GM19239 (cell line): ENCODE results near the gene NAA50.

ENCODE experiments used
- DNase-seq: peaks from one replicate; pipeline ENCODE4 v3.0.0; 2011; ENCODE audit warnings: low spot score; ENCODE audit not compliant: insufficient read length
- FAIRE-seq: peaks from 2 replicates; lab custom pipeline; 2011; peaks lifted over from hg19 to GRCh38; lab: Jason Lieb, UNC

NAA50 gene

DNA sequence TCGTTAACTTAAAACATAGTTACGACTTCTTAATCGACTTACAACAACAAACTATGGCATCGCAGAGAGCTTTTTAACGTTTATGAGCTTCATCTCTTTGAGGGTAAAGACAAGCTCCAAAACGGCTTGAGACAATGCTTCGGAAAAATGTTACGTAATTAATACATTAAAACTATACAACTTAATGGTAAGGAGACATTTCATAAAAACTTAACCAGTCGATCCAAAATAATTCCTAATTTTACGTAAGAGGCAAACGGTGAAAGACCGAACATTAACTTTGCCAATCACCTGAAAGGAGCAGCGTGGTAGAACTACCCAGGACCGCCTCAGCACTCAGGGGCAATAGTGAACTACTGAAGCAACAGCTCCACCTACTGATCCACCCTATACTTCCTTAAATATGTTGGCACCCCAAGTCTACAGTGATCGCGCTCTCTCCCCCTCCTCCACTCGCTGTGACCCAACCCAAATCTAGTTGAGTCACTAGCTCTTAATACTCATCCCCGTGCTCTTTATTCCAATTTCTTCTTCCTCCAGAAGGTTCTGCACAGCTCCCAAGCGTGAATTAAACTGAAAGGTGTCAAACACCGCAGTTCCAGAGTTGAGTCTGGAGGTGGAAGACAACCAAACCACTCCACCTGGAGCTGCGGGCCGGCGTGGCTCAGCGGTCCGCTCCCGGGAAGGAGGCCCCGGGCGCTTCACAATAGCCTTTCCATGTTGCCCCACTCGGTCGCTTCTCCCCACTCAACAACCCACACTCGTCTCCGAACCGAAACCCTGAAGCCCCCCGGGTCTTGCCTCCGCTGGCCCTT lies 901 bp downstream of the NAA50 start:
- DNase-seq (peak; percentile 53), FAIRE-seq (peak; percentile 97)

DNA sequence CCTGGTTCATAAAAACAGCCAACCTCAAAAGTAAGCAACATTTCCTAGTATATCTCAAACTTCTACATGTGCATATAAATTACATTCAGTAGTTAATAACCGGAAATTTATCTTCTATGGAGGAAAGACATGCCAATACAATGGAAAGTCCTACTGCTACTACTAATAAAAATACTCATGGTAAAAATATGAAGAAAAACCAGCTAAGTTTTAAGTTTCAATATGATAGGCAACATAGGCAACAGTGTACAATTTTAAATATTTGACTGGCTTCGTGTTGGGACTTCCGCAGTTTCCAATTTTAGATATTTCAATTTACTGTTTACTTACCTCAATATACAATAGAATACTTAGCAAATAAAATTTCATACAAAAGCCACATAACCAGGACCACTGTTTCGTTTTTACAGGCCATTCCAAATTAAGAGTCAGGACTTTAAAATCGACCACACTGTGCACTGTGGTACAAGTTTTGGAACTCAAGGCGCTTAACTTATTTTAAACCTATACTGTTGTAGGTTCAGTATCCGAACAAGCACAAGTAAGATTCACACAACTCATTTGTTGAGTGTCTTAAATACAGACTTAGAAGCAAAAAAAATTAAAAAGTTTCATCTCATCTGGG lies 2.9 kb downstream of the NAA50 start:
- FAIRE-seq (peak; percentile 65), DNase-seq (no peak)

DNA sequence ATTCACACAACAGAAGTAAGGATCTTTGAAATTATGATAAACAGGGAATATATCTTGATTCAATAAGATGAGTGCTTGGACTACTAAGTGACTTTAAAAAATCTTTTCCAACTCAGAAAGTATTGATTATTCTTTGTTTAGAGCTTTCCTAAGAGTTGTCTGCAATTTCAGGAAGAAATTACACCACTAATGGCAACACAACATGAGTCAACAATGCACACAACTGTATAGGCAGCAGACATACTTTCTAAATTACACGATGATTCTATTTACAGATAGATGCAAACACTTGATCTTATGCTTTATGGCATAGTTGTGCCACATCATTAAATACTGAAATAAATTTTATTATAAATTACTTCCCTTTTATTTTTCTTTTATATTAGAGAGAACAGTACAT lies 4.4 kb downstream of the NAA50 start:
- DNase-seq, result no peak
- FAIRE-seq, result no peak

DNA sequence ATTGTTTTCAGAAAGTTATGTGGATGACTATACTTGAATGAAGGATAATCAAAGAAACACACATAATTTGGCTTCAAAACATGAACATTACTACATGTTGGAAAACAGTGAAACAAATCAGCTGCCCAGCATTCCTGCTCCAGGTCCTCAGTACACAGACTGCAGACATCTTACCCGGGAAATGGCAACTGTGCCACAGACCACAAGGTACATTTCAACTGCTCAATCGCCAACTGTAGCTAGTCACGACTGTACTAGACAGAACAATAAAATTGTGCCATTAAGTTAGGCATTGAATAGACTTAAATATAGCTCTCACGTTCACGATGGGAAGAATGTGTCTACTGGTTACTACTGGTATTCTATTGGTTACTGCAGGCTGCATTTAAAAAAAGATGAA lies 5.0 kb downstream of the NAA50 start:
- FAIRE-seq (no peak), DNase-seq (no peak)

DNA sequence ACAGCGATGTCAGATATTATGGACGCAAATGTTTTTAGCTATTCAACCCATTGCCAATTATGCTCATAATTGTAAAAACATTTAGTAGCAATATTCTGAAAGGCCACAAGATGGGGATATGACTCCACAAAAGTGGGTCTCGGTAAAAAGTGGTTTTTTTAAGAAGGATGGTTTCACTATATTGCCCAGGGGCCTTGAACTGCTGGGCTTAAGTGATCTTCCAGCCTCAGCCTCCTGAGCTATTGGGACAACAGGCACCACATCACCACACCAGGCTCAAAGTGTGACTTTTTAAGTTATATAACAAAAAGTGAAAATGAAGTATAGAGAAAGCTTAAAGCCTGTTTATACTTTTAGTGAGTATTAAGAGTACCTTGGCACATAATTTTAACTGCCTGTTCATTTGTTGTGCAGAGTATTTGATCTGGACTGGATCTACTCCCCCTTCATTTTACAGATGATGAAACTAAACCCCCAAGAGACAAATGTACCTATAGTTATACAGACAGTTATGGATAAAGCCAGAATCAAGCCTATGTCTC lies 9.4 kb downstream of the NAA50 start:
- peak; percentile 96 for FAIRE-seq
- no peak for DNase-seq

DNA sequence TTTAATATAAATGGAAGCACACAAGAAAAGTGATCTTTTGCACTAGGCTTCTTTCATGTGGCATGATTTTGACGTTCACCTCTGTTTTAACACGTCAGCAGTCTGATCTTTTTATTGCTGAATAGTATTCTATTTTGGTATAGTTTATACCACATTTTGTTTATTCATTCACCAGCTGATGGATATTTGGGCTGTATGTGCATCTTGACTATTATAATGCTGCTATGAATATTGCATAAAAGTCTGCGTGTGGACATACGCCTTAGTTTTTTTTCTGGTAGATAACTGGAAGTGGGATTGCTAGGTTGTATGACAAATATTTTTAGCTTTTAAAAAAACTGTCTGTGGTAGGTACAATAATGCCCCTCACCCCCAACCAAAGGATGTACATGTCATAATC lies 14.4 kb downstream of the NAA50 start:
- no peak for FAIRE-seq

DNA sequence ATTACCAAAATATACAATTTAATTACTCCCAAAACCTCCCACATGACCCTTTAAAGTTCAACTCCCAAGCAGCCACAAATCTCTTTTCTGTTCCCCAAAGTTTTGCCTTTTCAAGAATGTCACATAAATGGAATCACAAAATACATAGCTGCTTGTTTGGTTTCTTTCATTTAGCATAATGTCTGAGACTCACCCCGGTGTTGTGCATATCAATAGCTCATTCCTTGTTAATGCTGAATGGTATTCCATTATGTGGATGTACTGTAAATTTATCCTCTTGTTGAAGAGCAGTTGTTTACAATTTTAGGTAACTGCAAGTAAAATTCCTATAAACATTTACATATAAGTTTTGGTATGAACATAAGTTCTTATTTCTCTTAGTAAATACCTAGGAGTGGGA lies 15.5 kb downstream of the NAA50 start:
- DNase-seq (no peak), FAIRE-seq (peak; percentile 58)

More for the DNA sequence above, 14.4 kb downstream of the NAA50 start:
- DNase-seq, result no peak

DNA sequence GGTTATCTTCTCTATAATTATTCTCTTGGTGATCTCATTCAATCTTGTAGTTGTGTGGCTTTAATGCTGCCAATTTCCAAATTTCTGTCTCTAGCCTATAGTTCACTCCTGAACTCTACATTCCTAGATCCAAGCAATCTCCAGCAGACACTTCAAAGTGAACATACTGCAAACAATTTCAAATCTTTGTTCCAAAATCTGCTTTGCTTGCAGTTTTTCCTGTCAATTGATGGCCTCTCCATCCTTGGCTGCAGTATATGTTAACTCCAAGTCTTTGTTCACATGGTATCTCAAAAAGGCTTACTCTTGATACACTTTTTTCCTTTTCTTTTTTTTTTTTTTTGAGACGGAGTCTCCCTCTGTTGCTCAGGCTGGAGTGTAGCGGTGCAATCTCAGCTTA lies 17.4 kb downstream of the NAA50 start:
- DNase-seq (no peak), FAIRE-seq (no peak)

DNA sequence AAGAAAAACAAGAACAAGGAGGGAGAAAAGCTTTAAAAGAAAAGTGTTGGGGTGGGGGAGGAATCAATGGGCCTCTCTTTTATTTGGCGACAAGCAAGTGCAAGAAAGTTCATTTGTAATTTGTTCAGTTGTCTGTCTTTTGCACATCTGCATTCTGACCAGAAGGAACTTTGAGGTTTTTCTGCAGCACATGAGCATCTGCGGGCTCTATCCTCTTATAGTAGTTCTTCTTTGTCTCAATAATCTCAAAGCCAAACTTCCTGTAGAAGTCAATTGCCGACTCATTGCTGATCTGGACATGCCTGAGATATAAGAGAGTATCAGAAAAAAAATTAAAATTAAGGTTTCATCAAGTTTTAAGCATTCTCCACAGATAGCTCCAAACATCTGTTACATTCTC lies 24.4 kb downstream of the NAA50 start:
- DNase-seq, result no peak
- peak; percentile 58 for FAIRE-seq

DNA sequence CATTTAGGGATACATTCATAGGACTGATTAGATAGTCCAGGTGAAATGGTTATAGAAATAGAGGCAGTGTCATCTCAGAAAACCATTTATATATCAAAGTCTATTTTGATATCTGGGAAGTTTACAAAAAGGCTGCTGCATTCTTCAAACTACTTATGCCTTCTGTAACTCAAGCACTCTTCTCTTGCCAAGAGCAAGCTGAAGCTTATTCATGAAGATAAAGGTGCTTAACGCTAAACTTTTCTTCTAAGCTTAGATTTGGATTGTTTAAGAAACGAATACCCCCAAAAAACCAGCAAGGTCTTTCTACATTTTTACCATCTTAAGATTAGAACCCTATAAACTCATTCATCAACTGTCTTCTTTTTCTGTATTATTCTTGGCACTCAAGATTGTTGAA lies 26.3 kb downstream of the NAA50 start:
- FAIRE-seq, result peak; percentile 51

DNA sequence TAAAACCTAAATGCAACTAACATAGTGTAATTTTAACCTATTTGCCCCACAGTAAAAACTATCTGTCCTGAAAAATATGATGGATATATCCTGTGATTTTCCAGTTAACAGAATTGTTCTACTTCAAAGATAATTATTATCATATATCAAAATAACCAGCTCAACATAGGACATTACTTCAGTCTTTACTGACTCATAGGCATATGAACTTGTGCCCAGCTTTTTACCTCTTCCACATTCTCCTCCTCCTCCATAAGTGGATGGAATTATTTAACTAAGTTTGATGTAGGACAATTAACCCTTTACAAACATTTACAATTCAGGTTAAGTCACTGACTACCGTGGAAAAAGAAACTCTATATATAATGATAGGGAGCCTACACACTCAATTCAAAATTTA lies 26.8 kb downstream of the NAA50 start:
- FAIRE-seq (no peak), DNase-seq (no peak)

More for the DNA sequence above, 26.3 kb downstream of the NAA50 start:
- no peak for DNase-seq

DNA sequence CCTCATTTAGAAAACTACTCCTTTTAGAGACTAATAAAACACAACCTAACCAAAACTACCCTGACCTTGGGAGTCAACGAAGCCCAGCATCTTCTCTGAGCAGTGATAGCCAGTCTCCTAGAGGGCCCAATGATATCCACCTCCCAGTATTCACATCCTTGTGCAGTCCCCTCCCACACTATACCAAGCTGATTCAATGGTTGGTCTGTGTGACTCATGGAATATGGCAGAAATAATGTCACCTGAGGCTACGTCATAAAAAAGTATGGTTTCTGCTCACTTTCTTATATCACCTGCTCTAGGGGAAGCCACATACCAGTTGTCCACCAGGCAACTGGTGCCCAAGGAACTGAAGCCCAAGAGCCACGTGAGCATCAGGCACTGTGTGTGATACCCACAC lies 28.2 kb downstream of the NAA50 start:
- FAIRE-seq (no peak), DNase-seq (no peak)

DNA sequence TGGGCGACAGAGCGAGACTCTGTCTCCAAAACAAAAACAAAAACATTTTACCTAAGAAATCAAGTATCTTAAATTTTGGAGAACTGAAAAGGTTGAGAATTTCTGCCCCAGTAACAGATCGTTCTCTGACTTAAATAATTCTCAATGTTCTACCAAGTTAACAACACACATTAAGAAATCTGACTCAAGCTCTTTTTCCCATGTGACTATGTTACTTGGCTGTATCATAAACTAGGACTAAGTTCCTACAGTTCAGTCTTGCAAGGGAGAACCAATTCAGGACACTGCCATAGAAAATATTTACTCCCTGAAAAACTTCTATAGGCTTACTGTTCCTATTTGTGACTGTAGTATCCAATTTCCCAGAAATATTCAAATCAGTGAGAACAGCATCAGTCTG lies 28.7 kb downstream of the NAA50 start:
- FAIRE-seq, result no peak
- DNase-seq, result no peak

DNA sequence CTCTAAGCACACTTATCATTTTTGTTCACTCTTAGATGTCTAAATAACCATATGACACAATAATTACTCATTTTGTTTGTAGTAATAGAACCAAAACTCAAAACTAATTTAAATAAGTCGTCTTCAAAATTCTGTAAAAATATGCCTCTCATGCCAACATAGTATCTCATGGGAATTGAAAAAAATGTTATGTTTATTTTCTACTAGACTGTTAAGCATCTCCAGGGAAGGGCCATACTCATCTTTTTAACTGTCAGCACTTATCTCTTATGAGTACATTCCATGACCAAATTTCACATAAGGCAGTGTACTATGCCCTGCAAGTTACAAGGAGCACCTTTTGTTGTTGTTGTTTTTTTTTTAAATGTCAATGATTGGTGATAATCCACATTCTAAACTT lies 31.3 kb downstream of the NAA50 start:
- FAIRE-seq, result no peak

DNA sequence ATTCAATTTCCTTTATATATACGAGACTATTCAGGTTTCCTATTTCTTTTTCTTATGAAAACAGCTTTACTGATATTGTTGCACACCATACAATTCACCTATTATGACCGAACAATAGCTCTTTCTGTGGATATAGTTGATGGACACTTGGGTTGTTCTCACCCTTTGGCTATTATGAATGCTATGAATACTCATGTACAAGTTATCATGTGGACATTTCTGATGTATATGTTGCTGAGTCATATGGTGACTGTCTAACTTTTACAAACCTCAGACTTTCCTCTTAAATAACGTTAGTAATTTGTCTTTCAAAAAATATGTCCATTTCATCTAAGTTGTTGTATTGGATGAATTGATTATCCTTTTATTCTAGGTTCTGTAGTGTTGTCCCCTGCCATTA lies 33.9 kb downstream of the NAA50 start:
- FAIRE-seq, result peak; percentile 28

More for the DNA sequence above, 31.3 kb downstream of the NAA50 start:
- DNase-seq, result no peak

DNA sequence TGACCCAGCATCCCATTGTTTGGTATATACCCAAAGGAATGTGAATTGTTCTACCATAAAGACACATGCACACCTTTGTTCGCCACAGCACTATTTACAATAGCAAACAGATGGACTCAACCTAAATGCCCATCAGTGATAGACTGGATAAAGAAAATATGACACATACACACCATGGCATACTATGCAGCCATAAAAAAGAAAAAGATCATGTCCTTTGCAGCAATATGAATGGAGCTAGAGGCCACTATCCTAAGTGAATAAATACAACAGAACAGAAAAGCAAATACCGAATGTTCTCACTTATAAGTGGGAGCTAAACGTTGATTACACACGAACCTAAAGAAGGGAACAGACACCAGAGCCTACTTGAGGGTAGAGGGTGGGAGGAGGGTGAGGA lies 38.2 kb downstream of the NAA50 start:
- no peak for DNase-seq
- no peak for FAIRE-seq

More for the DNA sequence above, 33.9 kb downstream of the NAA50 start:
- no peak for DNase-seq

DNA sequence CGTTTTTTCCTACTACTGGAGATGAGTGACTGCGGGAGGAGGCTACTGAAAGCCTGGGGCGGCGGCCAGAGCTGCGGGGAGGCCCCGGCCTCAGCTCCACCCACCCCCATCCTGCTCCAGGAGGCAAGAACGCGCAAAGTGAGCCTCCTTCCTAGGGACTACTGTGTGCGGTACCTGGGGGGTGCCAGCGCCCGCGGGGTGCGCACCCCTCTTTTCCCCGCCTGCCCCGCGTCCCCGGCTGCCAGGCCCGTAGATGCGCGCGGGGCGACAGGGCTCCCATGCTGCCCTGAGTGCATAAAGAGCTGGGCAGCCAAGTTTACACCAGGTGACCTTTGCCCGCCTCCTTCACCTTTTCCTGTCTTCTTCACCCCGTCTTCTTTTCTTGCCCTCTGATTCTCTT lies 47.1 kb downstream of the NAA50 start:
- FAIRE-seq, result no peak
- DNase-seq, result no peak

DNA sequence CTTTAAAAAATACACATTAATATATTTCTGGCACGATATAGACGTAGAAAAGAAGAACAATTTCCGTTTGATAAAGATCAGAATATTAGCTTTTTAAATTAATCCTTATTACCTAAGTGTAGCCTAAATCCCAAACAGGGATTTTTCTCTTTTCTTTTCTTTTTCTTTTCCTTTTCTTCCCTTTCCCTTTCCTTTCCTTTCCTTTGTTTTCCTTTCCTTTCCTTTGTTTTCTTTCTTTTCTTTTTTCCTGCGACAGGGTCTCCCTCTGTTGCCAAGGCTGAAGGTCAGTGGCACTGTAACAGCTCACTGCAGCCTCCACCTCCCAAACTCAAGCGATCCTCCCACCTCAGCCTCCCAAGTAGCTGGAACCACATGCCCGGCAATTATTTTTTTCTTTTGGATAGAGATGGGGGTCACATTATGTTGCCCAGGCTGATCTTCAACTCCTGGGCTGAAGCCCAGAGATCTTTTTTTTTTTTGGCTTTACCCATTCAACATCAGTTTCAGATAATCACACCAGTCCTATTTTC lies 47.8 kb downstream of the NAA50 start:
- FAIRE-seq, result no peak

DNA sequence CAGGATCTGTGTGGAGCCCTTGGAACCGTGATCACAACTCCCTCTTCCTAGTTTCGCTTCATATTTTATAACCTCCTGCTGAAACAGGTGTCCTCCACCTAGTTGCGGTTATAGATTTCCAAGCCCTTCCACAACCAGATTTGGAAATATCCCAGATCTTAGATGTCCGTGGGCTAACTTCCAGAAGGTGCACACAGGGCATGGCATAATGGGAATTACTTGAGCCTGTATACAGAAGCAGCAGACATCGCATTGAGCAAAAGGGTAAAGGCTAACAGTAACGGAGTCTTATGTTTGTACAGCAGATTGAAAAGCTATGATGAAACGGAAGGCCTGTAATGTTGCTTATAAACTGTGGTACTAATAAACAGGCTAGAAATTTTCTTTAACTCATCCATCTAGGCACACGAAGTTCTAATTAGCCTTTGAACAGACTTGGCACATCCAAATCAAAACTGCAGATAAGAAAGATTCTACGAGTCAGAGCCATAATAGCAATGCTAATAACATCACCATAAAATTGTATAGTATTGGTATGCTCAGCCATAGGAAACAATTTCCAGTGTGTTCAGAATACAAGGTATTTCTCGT lies 48.5 kb downstream of the NAA50 start:
- peak; percentile 11 for FAIRE-seq

More for the DNA sequence above, 47.8 kb downstream of the NAA50 start:
- no peak for DNase-seq

DNA sequence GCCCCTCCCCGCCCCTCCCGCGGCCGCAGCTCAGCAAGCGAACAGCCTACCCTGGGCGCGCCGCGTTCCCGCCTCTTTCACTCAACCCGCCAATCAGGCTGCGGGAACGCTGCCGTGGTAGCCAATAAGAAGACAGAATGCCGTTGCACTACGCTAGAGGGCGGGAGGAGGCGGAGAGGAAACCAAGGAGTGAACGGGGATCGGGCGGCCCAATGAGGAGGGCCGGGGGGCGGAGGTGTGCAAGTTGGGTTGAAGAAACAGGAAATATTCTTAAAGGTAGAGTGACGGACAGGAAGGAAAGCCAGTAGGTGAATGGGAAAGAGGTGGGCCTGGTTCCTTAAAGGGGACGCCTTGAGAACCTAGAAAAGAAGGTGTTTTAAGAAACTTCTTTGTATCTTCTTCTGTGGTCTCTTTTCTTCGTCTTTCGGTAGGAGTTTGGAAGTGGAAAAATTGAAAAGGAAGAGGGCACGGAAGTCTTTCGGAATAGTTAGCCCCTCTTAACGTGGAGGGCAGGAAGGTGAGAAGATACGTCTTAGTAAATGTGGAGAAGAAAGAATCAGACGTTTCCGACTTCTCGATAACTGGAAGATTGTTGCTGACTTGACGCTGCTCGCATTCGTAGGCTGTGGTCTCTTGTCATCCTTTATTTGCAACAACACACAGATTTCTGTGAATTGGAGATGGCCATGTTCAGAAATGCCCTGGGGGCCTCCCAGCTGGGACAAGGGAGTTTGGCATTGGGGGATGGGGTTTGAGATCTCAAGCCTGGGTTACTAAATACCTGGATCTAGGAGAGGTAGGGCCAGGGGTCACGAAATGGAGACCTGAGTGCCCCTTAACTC lies 49.2 kb downstream of the NAA50 start:
- DNase-seq (peak; percentile 96), FAIRE-seq (peak; percentile 99)

More for the DNA sequence above, 48.5 kb downstream of the NAA50 start:
- no peak for DNase-seq
